Measurements from ENCODE around the gene NAV2.

The NAV2 gene

GRCh38 chr11:19712281-19713195 is at the start of gene NAV2:
Gene NAV2 (plus strand): TSS chr11:19712837. CDS start chr11:19713696, 859 bp downstream.
- DNase-seq: peak; percentile 72

- no peak for DNase-seq
These were observed 49.4 kb upstream of the NAV2 start for GRCh38 chr11:19663206-19663605.

GRCh38 chr11:19664886-19665548 is 47.6 kb upstream of the NAV2 start:
- DNase-seq: no peak

- no peak for DNase-seq
These were observed 45.7 kb upstream of the NAV2 start for GRCh38 chr11:19666951-19667350.

- no peak for DNase-seq
These were observed 43.1 kb upstream of the NAV2 start for GRCh38 chr11:19669511-19669910.

GRCh38 chr11:19670030-19670791 is 42.4 kb upstream of the NAV2 start:
- DNase-seq: no peak

GRCh38 chr11:19672586-19673206 is 39.9 kb upstream of the NAV2 start:
- DNase-seq: no peak

GRCh38 chr11:19673924-19674729 is 38.5 kb upstream of the NAV2 start:
- DNase-seq: no peak

GRCh38 chr11:19674836-19675235 is 37.8 kb upstream of the NAV2 start:
- no peak for DNase-seq

- DNase-seq: no peak
These were observed 37.2 kb upstream of the NAV2 start for GRCh38 chr11:19675397-19675796.

- no peak for DNase-seq
These were observed 35.9 kb upstream of the NAV2 start for GRCh38 chr11:19676475-19677380.

- DNase-seq: no peak
These were observed 35.1 kb upstream of the NAV2 start for GRCh38 chr11:19677381-19678080.

GRCh38 chr11:19679952-19680828 is 32.4 kb upstream of the NAV2 start:
- no peak for DNase-seq

GRCh38 chr11:19680829-19681368 is 31.7 kb upstream of the NAV2 start:
- no peak for DNase-seq

- no peak for DNase-seq
These were observed 29.4 kb upstream of the NAV2 start for GRCh38 chr11:19683141-19683805.

- DNase-seq: no peak
These were observed 28.7 kb upstream of the NAV2 start for GRCh38 chr11:19683862-19684491.

GRCh38 chr11:19686234-19686633 is 26.4 kb upstream of the NAV2 start:
- DNase-seq: no peak

GRCh38 chr11:19687392-19687791 is 25.2 kb upstream of the NAV2 start:
- DNase-seq: no peak

Data from activated effector memory CD4-positive, alpha-beta T cell treated with Interleukin-2 at 50 U/mL for 16 hours (primary cell).